ENCODE measurements around the gene KLHL24. TPM values are rescaled to one million over a fixed set of nuclear protein-coding genes. Genes with fewer than 3 reads are reported as not detected.
A peak's percentile ranks its signal among the peaks of the same experiment; 100 is the strongest.

Gene KLHL24
- total and polyA plus RNA-seq, 2 of the 13 experiments (the other 11 are each of a cell fraction or from before 2014, with no cell fraction given): 6.9 to 15.7 TPM

GRCh38 chr3:183635431-183636220, at the start of gene KLHL24 (continued):
- TF ChIP-seq SRF (IDR thresholded peaks at IDR 0.05; ENCODE audit: low read depth, low read length): no peak
- TF ChIP-seq, protein P1, sequence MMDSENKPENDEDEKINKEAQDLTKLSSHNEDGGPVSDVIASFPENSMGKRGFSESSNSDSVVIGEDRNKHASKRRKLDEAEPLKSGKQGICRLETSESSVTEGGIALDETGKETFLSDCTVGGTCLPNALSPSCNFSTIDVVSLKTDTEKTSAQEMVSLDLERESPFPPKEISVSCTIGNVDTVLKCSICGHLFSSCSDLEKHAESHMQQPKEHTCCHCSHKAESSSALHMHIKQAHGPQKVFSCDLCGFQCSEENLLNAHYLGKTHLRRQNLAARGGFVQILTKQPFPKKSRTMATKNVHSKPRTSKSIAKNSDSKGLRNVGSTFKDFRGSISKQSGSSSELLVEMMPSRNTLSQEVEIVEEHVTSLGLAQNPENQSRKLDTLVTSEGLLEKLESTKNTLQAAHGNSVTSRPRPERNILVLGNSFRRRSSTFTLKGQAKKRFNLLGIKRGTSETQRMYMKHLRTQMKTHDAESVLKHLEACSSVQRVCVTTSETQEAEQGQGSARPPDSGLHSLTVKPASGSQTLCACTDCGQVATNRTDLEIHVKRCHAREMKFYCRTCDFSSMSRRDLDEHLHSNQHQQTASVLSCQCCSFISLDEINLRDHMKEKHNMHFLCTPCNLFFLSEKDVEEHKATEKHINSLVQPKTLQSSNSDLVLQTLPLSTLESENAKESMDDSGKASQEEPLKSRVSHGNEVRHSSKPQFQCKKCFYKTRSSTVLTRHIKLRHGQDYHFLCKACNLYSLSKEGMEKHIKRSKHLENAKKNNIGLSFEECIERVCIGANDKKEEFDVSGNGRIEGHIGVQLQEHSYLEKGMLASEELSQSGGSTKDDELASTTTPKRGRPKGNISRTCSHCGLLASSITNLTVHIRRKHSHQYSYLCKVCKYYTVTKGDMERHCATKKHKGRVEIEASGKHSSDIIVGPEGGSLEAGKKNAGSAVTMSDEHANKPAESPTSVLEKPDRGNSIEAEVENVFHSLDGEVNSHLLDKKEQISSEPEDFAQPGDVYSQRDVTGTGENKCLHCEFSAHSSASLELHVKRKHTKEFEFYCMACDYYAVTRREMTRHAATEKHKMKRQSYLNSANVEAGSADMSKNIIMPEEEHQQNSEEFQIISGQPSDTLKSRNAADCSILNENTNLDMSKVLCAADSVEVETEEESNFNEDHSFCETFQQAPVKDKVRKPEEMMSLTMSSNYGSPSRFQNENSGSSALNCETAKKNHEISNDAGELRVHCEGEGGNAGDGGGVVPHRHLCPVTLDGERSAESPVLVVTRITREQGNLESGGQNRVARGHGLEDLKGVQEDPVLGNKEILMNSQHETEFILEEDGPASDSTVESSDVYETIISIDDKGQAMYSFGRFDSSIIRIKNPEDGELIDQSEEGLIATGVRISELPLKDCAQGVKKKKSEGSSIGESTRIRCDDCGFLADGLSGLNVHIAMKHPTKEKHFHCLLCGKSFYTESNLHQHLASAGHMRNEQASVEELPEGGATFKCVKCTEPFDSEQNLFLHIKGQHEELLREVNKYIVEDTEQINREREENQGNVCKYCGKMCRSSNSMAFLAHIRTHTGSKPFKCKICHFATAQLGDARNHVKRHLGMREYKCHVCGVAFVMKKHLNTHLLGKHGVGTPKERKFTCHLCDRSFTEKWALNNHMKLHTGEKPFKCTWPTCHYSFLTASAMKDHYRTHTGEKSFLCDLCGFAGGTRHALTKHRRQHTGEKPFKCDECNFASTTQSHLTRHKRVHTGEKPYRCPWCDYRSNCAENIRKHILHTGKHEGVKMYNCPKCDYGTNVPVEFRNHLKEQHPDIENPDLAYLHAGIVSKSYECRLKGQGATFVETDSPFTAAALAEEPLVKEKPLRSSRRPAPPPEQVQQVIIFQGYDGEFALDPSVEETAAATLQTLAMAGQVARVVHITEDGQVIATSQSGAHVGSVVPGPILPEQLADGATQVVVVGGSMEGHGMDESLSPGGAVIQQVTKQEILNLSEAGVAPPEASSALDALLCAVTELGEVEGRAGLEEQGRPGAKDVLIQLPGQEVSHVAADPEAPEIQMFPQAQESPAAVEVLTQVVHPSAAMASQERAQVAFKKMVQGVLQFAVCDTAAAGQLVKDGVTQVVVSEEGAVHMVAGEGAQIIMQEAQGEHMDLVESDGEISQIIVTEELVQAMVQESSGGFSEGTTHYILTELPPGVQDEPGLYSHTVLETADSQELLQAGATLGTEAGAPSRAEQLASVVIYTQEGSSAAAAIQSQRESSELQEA (CRISPR knock-in tag; IDR thresholded peaks at IDR 0.05; ENCODE audit: not compliant biosample characterization): no peak
- peak; percentile 35; the same call in 1 of the 2 replicates for TF ChIP-seq ZNF501 (CRISPR knock-in tag; IDR thresholded peaks at IDR 0.05)
- TF ChIP-seq NR0B2 (CRISPR knock-in tag; IDR thresholded peaks at IDR 0.05): 0 out of 2 replicates have a peak, but pooled peaks have one; percentile 33
- TF ChIP-seq, protein P2, sequence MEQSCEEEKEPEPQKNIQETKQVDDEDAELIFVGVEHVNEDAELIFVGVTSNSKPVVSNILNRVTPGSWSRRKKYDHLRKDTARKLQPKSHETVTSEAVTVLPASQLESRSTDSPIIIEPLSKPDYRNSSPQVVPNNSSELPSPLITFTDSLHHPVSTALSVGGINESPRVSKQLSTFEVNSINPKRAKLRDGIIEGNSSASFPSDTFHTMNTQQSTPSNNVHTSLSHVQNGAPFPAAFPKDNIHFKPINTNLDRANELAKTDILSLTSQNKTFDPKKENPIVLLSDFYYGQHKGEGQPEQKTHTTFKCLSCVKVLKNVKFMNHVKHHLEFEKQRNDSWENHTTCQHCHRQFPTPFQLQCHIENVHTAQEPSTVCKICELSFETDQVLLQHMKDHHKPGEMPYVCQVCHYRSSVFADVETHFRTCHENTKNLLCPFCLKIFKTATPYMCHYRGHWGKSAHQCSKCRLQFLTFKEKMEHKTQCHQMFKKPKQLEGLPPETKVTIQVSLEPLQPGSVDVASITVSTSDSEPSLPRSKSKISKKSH (CRISPR knock-in tag; IDR thresholded peaks at IDR 0.05; ENCODE audit: borderline replicate concordance): peak; percentile 49; the same call in 1 of the 2 replicates
- TF ChIP-seq TFE3 (CRISPR knock-in tag; IDR thresholded peaks at IDR 0.05): peak; percentile 81; the same call in 1 of the 2 replicates
- TF ChIP-seq SMAD3 (CRISPR knock-in tag; IDR thresholded peaks at IDR 0.05): peak; percentile 48; the same call in 1 of the 2 replicates
- TF ChIP-seq ZNF724P (CRISPR knock-in tag; IDR thresholded peaks at IDR 0.05; ENCODE audit: borderline replicate concordance): no peak
- TF ChIP-seq FOXK1 (CRISPR knock-in tag; IDR thresholded peaks at IDR 0.05; ENCODE audit: borderline replicate concordance, low read depth): peak; percentile 100
- TF ChIP-seq POGZ (CRISPR knock-in tag; IDR thresholded peaks at IDR 0.05): peak; percentile 36; the same call in 1 of the 2 replicates
- TF ChIP-seq ZNF317 (CRISPR knock-in tag; IDR thresholded peaks at IDR 0.05): no peak; the same call in 1 of the 2 replicates
- TF ChIP-seq ZMYM4 (CRISPR knock-in tag; IDR thresholded peaks at IDR 0.05): peak; percentile 33; the same call in 1 of the 2 replicates
- TF ChIP-seq, protein P3, sequence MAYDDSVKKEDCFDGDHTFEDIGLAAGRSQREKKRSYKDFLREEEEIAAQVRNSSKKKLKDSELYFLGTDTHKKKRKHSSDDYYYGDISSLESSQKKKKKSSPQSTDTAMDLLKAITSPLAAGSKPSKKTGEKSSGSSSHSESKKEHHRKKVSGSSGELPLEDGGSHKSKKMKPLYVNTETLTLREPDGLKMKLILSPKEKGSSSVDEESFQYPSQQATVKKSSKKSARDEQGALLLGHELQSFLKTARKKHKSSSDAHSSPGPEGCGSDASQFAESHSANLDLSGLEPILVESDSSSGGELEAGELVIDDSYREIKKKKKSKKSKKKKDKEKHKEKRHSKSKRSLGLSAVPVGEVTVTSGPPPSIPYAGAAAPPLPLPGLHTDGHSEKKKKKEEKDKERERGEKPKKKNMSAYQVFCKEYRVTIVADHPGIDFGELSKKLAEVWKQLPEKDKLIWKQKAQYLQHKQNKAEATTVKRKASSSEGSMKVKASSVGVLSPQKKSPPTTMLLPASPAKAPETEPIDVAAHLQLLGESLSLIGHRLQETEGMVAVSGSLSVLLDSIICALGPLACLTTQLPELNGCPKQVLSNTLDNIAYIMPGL (CRISPR knock-in tag; IDR thresholded peaks at IDR 0.05; ENCODE audit: borderline replicate concordance in 1 of 2, low read depth in 1 of 2): 0 out of 4 replicates have a peak, but pooled peaks of 1 of the 2 experiments have one; percentile 41

Data from HepG2 (cell line).